Effector memory CD8-positive, alpha-beta T cell (primary cell): ENCODE data around the gene LDLRAD4.
A peak's percentile ranks its signal among the peaks of the same experiment; 100 is the strongest.

Source experiments
- ATAC-seq: fragments of 150-1000 bp; cut with Tn5 transposase; replicated peaks from 2 replicates; pipeline ENCODE4 v1.10.0; 2021; ENCODE audit warnings: mild to moderate bottlenecking, moderate library complexity
- DNase-seq, 3 experiments: peaks; one replicate each; pipeline ENCODE4 v3.0.0; 2021
- H3K27ac Mint-ChIP-seq, 2 donors: one replicate each; pipeline ENCODE4 v1.8.0; 2022; ENCODE audit warnings: mild to moderate bottlenecking in 2 of 2, mixed read lengths in 2 of 2, moderate library complexity in 2 of 2
- H3K27me3 Mint-ChIP-seq, 2 donors: one replicate each; pipeline ENCODE4 v1.8.0; 2022; ENCODE audit warnings: mixed read lengths in 2 of 2
- H3K36me3 Mint-ChIP-seq: one replicate; pipeline ENCODE4 v1.8.0; 2022; ENCODE audit warnings: mild to moderate bottlenecking, moderate library complexity, mixed read lengths; ENCODE audit not compliant: insufficient read depth
- H3K4me1 Mint-ChIP-seq, 2 donors: one replicate each; pipeline ENCODE4 v1.8.0; 2022; ENCODE audit warnings: low read depth in 2 of 2, mixed read lengths in 2 of 2
- H3K4me3 Mint-ChIP-seq, 2 donors: one replicate each; pipeline ENCODE4 v1.8.0; 2022; ENCODE audit warnings: mild to moderate bottlenecking in 2 of 2, mixed read lengths in 2 of 2, moderate library complexity in 2 of 2
- H3K9me3 Mint-ChIP-seq, 2 donors: one replicate each; pipeline ENCODE4 v1.8.0; 2022; ENCODE audit warnings: mixed read lengths in 2 of 2

Gene LDLRAD4

DNA sequence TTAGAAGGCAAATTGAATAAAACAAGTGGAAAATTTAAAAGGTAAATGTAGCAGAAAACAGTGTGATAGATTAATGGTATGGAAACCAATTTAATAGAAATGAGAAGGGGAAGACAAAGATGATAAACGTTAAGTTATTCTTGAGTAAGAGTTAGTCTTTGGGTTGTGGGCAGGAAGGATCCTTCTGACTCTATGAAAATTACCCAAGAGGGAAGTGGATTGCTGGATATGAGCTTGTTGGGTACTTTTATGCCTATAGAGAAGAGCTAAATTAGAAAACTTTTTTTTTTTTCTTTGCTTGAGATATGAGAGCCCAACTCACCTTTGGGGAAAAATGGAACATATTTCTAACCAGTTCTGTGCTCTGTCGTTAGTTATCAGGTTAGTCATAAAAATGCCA is 144.0 kb downstream of the LDLRAD4 start:
- H3K4me1 Mint-ChIP-seq: peaks cover 0 to 3% of the 10 kb centered on the region in 2 donors
- H3K36me3 Mint-ChIP-seq: no peaks in the 10 kb centered on the region
- no peak overlapping the region for H3K4me3 Mint-ChIP-seq
- ATAC-seq (no peak), DNase-seq (no peak)
- peaks cover 17 to 23% of the 10 kb centered on the region in 2 donors for H3K27me3 Mint-ChIP-seq
- no peak overlapping the region for H3K27ac Mint-ChIP-seq
- no peaks in the 10 kb centered on the region for H3K9me3 Mint-ChIP-seq

DNA sequence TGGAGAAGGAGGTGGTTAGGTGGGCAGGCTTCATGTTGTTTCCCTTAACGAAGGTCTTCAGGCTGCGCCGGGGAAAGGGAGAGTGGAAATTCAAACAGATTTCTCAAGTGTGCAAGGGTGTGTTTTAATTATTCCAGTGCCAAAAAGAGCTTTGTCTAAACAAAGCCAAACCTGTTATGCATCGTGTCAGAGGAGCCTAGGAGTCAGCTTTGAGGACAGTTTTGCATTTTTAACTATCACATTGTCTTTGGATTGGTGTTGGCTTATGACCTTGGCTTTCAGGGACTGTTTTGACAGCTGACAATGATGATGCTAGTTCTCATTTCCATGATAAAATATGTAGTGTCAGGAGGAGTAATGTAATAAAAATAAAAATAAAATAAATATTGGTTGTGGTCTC is 144.8 kb downstream of the LDLRAD4 start:
- H3K36me3 Mint-ChIP-seq: no peaks in the 10 kb centered on the region
- DNase-seq (no peak), ATAC-seq (no peak)
- H3K27ac Mint-ChIP-seq: no peak overlapping the region
- H3K9me3 Mint-ChIP-seq: no peaks in the 10 kb centered on the region
- no peak overlapping the region for H3K4me3 Mint-ChIP-seq
- H3K4me1 Mint-ChIP-seq: peaks cover 0 to 3% of the 10 kb centered on the region in 2 donors
- peaks cover 23 to 28% of the 10 kb centered on the region in 2 donors for H3K27me3 Mint-ChIP-seq

DNA sequence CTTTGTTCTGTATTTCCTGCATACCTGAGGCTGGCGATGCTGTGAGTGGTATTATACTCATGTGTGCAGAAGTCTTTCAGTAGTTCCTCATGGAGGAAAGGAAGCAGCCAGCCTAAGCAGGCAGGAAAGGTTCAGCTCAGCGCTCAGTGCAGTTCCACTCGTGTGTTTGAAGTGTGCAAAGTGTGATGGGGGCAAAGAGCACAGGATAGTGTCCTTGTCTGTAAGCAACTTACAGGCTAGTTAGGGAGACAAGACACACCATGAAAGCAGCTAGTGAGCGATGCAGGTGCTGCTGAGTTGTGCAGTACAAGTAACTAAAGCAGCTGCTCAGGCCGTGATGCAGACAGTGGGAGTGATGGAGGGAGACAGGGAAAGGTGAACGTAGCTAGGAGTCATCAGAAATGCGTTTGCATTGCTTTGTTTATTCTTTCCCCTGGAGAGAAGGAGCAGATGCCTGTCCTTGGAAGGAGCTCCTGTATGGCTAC is 146.2 kb downstream of the LDLRAD4 start:
- ATAC-seq: no peak
- Mint-ChIP-seq H3K4me3 (no peak overlapping the region), H3K4me1 (peaks cover 0 to 3% of the 10 kb centered on the region in 2 donors), H3K27me3 (peaks cover 28 to 29% of the 10 kb centered on the region in 2 donors), H3K27ac (no peak overlapping the region), H3K36me3 (no peaks in the 10 kb centered on the region), H3K9me3 (no peaks in the 10 kb centered on the region)
- no peak for DNase-seq

- Mint-ChIP-seq H3K4me1 (peaks cover 0 to 3% of the 10 kb centered on the region in 2 donors), H3K4me3 (no peak overlapping the region), H3K36me3 (no peaks in the 10 kb centered on the region), H3K27ac (no peak overlapping the region), H3K9me3 (no peaks in the 10 kb centered on the region), H3K27me3 (peaks cover 28 to 29% of the 10 kb centered on the region in 2 donors)
- DNase-seq (no peak), ATAC-seq (no peak)
Observed at GRCh38 chr18:13366131-13366530, 147.6 kb downstream of the LDLRAD4 start.

- ATAC-seq: no peak
- Mint-ChIP-seq H3K4me1 (peaks cover 0 to 3% of the 10 kb centered on the region in 2 donors), H3K9me3 (no peaks in the 10 kb centered on the region), H3K4me3 (no peak overlapping the region), H3K27me3 (peaks cover 28 to 29% of the 10 kb centered on the region in 2 donors), H3K36me3 (no peaks in the 10 kb centered on the region), H3K27ac (no peak overlapping the region)
- DNase-seq: no peak
Observed at GRCh38 chr18:13366541-13366940, 148.0 kb downstream of the LDLRAD4 start.

DNA sequence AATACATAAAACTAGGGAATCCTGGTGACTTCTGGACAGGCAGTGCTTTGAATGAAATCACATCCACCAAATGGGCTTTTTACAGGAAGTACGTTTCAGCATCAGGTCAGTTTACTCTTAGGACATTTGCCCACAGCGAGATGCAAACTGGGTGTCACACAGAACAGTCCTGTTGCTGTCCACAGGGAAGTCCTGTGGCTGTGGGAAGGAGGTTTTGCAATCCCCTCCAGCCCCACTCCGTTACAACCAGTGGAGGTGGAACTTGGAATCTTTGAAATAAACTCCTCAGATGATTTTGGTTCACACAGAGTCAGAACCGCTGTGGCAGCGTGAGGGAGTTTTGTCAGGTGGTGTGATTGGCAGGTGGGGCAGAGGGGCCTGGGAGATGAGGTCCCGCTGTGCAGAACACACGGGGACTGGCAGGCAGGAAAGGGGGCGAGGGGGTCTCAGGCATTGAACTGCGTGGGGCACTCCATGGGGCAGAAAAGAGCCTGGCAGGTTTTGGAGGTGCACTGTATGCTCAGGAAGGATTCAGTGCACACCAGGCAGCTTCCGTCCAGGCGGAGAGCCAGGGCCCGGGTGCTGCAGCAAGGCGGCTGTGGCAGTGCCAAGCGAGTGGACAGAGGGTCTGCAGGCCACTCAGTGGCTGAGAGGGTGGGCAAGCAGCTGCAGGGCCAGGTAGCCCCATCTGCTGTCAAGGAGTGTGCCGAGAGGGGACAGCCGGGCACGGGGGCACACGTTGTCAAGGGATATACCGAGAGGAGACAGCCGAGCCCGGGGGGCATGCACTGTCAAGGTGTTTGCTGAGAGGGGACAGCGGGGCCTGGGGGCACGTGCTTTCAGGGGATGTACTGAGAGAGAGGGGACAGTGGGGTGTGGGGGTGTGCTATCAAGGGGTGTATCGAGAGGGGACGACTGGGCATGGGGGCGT is 148.7 kb downstream of the LDLRAD4 start:
- H3K36me3 Mint-ChIP-seq: no peaks in the 10 kb centered on the region
- no peak overlapping the region for H3K4me3 Mint-ChIP-seq
- peaks cover 24 to 29% of the 10 kb centered on the region in 2 donors for H3K27me3 Mint-ChIP-seq
- ATAC-seq (no peak), DNase-seq (no peak)
- H3K9me3 Mint-ChIP-seq: no peaks in the 10 kb centered on the region
- H3K4me1 Mint-ChIP-seq: peaks cover 0 to 7% of the 10 kb centered on the region in 2 donors
- H3K27ac Mint-ChIP-seq: peak overlapping the region in 1 of 2 donors; percentile 53

DNA sequence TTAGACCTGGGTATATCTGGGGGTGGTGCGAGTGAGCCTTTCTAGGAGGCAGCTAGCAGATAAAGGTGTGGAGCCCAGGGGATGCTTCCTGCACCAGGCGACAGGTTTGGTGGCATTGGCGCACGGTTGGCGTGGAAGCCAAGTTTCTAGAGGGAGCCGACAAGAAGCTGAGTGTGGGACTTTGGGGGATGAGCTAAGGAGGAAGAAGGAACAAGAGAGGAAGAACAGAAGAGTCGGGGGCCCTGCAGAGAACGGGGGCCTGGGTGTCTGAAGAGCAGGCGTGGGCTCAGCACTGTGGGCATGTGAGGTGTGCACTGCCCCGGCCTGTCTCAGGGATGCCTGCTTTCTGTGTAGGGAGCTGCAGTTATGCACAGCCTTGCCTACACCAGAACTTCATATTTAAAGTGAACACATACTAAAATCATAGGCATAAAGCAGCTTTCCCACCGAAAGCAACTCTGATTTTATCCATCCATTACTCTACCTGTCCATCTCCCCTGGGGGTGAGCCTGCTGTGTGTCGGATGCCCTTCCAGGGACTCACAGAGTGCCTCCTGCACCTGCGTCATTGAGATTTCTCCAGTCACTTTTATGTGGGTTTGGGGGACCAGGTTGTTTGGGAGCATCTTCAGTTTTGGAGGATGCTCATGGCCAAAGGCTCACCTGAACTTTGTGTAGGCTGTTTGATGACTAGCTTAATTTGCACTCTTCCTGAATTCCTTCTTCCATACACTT is 149.7 kb downstream of the LDLRAD4 start:
- DNase-seq (no peak), ATAC-seq (no peak)
- H3K4me3 Mint-ChIP-seq: no peak overlapping the region
- H3K4me1 Mint-ChIP-seq: peaks cover 0 to 7% of the 10 kb centered on the region in 2 donors
- H3K27ac Mint-ChIP-seq: peak overlapping the region in 1 of 2 donors; percentile 53
- H3K9me3 Mint-ChIP-seq: no peaks in the 10 kb centered on the region
- H3K27me3 Mint-ChIP-seq: peaks cover 15 to 20% of the 10 kb centered on the region in 2 donors
- H3K36me3 Mint-ChIP-seq: no peaks in the 10 kb centered on the region

- Mint-ChIP-seq H3K9me3 (no peaks in the 10 kb centered on the region), H3K4me3 (no peak overlapping the region), H3K36me3 (no peaks in the 10 kb centered on the region), H3K27me3 (peaks cover 15 to 20% of the 10 kb centered on the region in 2 donors), H3K4me1 (peaks cover 0 to 7% of the 10 kb centered on the region in 2 donors), H3K27ac (no peak overlapping the region)
- ATAC-seq (no peak), DNase-seq (no peak)
Observed at GRCh38 chr18:13369353-13369752, 150.8 kb downstream of the LDLRAD4 start.

GRCh38 chr18:13369756-13370510 is 151.4 kb downstream of the LDLRAD4 start:
- Mint-ChIP-seq H3K27me3 (peaks cover 15 to 20% of the 10 kb centered on the region in 2 donors), H3K36me3 (no peaks in the 10 kb centered on the region), H3K4me1 (peaks cover under 1 to 7% of the 10 kb centered on the region in 2 donors), H3K27ac (no peak overlapping the region), H3K4me3 (no peak overlapping the region), H3K9me3 (no peaks in the 10 kb centered on the region)
- DNase-seq (no peak), ATAC-seq (no peak)

- no peak for DNase-seq
Observed at GRCh38 chr18:13370995-13371625, 152.6 kb downstream of the LDLRAD4 start.

DNA sequence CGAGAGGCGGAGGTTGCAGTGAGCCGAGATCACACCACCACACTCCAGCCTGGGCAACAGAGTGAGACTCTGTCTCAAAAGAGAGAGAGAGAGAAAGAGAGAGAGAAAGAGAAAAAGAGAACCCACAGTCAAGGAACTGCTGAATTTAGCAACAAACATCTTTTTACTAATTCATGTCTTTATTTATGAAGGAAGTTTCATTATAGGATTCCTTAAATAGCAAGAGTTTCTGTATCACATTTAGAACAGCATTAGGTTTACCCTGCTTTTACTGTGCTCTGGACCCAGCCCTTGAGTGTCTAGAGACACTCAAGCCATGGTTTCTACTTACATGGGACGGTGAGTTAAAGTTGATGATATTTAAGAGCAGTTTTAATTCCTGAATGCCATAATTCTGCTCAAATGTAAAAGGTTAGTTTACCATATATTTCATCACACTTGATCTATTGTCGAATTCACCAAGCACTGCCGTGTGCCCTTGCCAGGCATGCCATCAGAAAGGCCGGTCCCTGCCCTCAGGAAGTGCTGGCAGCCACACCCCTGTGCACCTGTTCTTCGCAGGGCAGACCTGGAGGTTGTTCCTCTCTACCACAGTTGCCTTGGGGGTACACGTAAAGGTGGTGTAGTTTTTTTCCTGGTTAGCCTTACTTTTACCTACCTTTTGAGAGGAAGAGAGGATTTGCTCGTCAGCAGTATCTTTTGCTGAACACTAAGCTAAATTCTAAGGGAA is 153.3 kb downstream of the LDLRAD4 start:
- Mint-ChIP-seq H3K36me3 (peaks cover 8% of the 10 kb centered on the region), H3K27me3 (peaks cover 12 to 19% of the 10 kb centered on the region in 2 donors), H3K27ac (no peak overlapping the region), H3K9me3 (no peaks in the 10 kb centered on the region), H3K4me1 (peaks cover 9 to 12% of the 10 kb centered on the region in 2 donors), H3K4me3 (no peak overlapping the region)
- no peak for ATAC-seq
- DNase-seq: no peak

More at GRCh38 chr18:13370995-13371625, 152.6 kb downstream of the LDLRAD4 start:
- no peak for ATAC-seq
- H3K9me3 Mint-ChIP-seq: no peaks in the 10 kb centered on the region
- peaks cover 9 to 12% of the 10 kb centered on the region in 2 donors for H3K4me1 Mint-ChIP-seq
- no peak overlapping the region for H3K4me3 Mint-ChIP-seq
- H3K27me3 Mint-ChIP-seq: peaks cover 15 to 20% of the 10 kb centered on the region in 2 donors
- H3K36me3 Mint-ChIP-seq: peaks cover 6% of the 10 kb centered on the region
- no peak overlapping the region for H3K27ac Mint-ChIP-seq

DNA sequence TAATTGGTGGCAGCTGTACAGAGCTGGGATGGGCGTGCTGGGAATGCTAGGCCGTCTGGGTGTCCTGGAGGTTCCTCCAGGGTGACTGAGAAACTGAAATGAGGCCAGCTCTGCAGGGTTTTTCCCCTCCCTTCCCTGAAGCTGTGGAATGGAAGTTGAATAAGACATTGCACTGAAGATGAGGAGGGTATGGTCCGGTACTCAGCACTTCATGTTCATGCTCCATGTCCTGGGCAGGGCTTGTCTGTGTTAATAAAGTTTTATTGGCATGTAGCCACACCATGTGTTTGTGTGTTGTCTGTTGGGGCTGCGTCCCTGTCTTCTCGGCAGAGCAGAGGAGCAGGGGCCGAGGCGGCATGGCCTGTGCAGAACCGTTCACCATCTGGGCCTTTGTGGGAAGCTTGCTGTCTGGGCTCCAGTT is 154.0 kb downstream of the LDLRAD4 start:
- no peak for DNase-seq
- Mint-ChIP-seq H3K9me3 (no peaks in the 10 kb centered on the region), H3K27me3 (peaks cover 5 to 12% of the 10 kb centered on the region in 2 donors), H3K4me3 (no peak overlapping the region), H3K27ac (no peak overlapping the region), H3K4me1 (peaks cover 8 to 12% of the 10 kb centered on the region in 2 donors), H3K36me3 (peaks cover 8% of the 10 kb centered on the region)
- no peak for ATAC-seq
